DOHH2 (cell line): ENCODE data around the gene ADCY5.

Experiments used
- H3F3A ChIP-seq: fragments of 200-600 bp; sonication (generic), shearing (Covaris generic); 2 replicates; pipeline ENCODE4 v1.6.0; 2016; ENCODE audit warnings: antibody characterized with exemption, mild to moderate bottlenecking; ENCODE audit not compliant: control insufficient read depth, insufficient read depth
- H3K27ac ChIP-seq: fragments of 200-600 bp; sonication (generic); 2 replicates; pipeline ENCODE4 v1.5.1; 2014; ENCODE audit warnings: low read depth, mild to moderate bottlenecking, low read length, moderate library complexity
- H3K27me3 ChIP-seq: fragments of 200-600 bp; sonication (generic); 2 replicates; pipeline ENCODE4 v1.6.1; 2014; ENCODE audit warnings: mild to moderate bottlenecking, low read length, mixed read lengths; ENCODE audit not compliant: control insufficient read depth
- H3K36me3 ChIP-seq: fragments of 200-600 bp; sonication (generic); 2 replicates; pipeline ENCODE4 v1.6.1; 2014; ENCODE audit warnings: mild to moderate bottlenecking, low read length, moderate library complexity, mixed read lengths; ENCODE audit not compliant: control insufficient read depth
- H3K4me1 ChIP-seq: fragments of 200-600 bp; sonication (generic); 2 replicates; pipeline ENCODE4 v1.6.1; 2014; ENCODE audit warnings: mild to moderate bottlenecking, low read length, mixed read lengths; ENCODE audit not compliant: control insufficient read depth
- H3K4me2 ChIP-seq: fragments of 200-600 bp; sonication (generic); 2 replicates; pipeline ENCODE4 v1.6.0; 2014; ENCODE audit warnings: mild to moderate bottlenecking, low read length, moderate library complexity
- H3K4me3 ChIP-seq: fragments of 200-600 bp; sonication (generic); 2 replicates; pipeline ENCODE4 v1.5.1; 2014; ENCODE audit warnings: mild to moderate bottlenecking, low read length, mixed read lengths
- H3K79me2 ChIP-seq: fragments of 200-600 bp; sonication (generic); 2 replicates; pipeline ENCODE4 v1.6.1; 2014; ENCODE audit warnings: mild to moderate bottlenecking, low read length, mixed read lengths; ENCODE audit not compliant: control insufficient read depth
- H3K9me2 ChIP-seq: fragments of 200-600 bp; sonication (generic); replicated peaks from 2 replicates; pipeline ENCODE4 v1.6.1; 2014; ENCODE audit warnings: mild to moderate bottlenecking, low read length, mixed read lengths; ENCODE audit not compliant: control insufficient read depth
- H3K9me3 ChIP-seq: fragments of 200-600 bp; sonication (generic); 2 replicates; pipeline ENCODE4 v1.6.1; 2014; ENCODE audit warnings: antibody characterized with exemption, low read length, mixed read lengths; ENCODE audit not compliant: control insufficient read depth, insufficient read depth
- H4K20me1 ChIP-seq: fragments of 200-600 bp; sonication (generic); 2 replicates; pipeline ENCODE4 v1.6.0; 2014; ENCODE audit warnings: low read depth, mild to moderate bottlenecking, antibody characterized with exemption, low read length, moderate library complexity; ENCODE audit not compliant: control insufficient read depth, insufficient read depth
- EZH2phosphoT487 ChIP-seq: fragments of 200-600 bp; sonication (generic); IDR thresholded peaks from 2 replicates; pipeline ENCODE4 v1.6.1; 2017; ENCODE audit warnings: borderline replicate concordance, mild to moderate bottlenecking, antibody characterized with exemption, low read length, moderate library complexity, mixed read lengths
- TF ChIP-seq, protein P1 (sequence below): fragments of 200-600 bp; sonication (generic); IDR thresholded peaks from one replicate; pipeline ENCODE4 v1.5.1; 2014; ENCODE audit warnings: antibody characterized with exemption, mild to moderate bottlenecking, low read depth, low read length; ENCODE audit not compliant: poor library complexity, severe bottlenecking

Gene ADCY5

DNA sequence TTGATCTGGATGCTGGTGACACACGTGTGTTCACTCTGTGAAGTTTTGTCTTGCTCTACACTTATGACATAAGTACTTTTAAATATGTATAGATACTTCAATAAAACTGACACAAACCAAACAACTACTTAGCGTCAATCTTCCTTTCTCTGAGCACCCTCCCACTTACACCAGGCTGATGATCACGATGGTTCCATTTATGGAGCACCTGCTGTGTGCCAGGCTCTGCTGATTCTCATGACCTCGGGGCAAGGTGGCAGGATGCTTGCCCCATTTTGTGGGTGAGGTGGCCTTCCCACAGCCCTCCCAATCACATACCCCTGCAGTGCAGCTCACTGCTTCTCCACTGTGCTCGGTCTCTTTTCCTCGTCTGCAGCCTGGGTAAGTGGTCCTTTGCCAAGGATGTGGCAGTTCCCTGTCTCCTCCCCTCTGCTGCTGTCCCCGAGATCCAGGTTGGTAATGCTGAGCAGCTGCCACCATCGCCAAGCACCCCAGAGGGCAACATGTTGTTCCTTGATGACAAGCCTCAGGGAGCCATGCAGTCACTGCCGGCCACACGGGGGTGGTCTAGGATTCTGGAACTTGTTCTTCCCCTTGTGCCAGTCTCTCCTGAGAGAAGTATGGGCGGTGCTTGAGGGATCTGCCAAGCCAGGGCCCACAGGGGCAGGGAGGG lies 20.6 kb upstream of the ADCY5 start:
- H3K4me2 ChIP-seq: no peak overlapping the region
- H3K27ac ChIP-seq: no peak overlapping the region
- no peaks in the 10 kb centered on the region for H3K9me3 ChIP-seq
- no peaks in the 10 kb centered on the region for H3K9me2 ChIP-seq
- H3K4me3 ChIP-seq: no peak overlapping the region
- TF ChIP-seq, protein P1, sequence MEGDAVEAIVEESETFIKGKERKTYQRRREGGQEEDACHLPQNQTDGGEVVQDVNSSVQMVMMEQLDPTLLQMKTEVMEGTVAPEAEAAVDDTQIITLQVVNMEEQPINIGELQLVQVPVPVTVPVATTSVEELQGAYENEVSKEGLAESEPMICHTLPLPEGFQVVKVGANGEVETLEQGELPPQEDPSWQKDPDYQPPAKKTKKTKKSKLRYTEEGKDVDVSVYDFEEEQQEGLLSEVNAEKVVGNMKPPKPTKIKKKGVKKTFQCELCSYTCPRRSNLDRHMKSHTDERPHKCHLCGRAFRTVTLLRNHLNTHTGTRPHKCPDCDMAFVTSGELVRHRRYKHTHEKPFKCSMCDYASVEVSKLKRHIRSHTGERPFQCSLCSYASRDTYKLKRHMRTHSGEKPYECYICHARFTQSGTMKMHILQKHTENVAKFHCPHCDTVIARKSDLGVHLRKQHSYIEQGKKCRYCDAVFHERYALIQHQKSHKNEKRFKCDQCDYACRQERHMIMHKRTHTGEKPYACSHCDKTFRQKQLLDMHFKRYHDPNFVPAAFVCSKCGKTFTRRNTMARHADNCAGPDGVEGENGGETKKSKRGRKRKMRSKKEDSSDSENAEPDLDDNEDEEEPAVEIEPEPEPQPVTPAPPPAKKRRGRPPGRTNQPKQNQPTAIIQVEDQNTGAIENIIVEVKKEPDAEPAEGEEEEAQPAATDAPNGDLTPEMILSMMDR: no peak
- no peak for TF ChIP-seq EZH2phosphoT487
- H3K27me3 ChIP-seq: no peaks in the 10 kb centered on the region; the same call in none of the 2 replicates
- no peaks in the 10 kb centered on the region for H3K4me1 ChIP-seq
- H4K20me1 ChIP-seq: no peaks in the 10 kb centered on the region
- no peaks in the 10 kb centered on the region for H3K36me3 ChIP-seq
- no peaks in the 10 kb centered on the region for H3F3A ChIP-seq
- H3K79me2 ChIP-seq: no peaks in the 10 kb centered on the region

DNA sequence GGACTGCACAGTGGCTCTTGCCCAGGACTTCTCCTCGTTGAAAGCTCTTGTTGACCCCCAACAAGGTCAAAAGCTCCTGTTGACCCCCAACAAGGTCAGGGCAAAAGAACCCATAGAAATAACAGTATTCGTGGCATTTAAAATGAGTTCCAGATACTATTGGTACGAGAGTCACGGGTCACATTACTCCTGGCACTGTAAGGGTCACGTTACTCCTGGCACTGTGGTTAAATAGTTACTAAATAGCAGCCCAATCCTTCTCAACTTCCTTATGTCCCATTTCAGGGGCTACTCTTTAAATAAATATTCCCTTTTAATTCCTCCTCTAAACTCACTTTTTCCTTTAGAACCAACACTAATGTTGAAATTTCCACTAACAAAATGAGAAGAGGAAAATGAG lies 18.2 kb upstream of the ADCY5 start:
- Histone ChIP-seq H3K79me2 (no peaks in the 10 kb centered on the region), H3F3A (no peaks in the 10 kb centered on the region), H3K9me3 (no peaks in the 10 kb centered on the region), H4K20me1 (no peaks in the 10 kb centered on the region), H3K4me3 (no peak overlapping the region), H3K36me3 (no peaks in the 10 kb centered on the region), H3K9me2 (no peaks in the 10 kb centered on the region), H3K27me3 (peaks cover 13% of the 10 kb centered on the region), H3K4me1 (no peaks in the 10 kb centered on the region), H3K27ac (no peak overlapping the region), H3K4me2 (no peak overlapping the region)
- no peak for TF ChIP-seq EZH2phosphoT487
- TF ChIP-seq, protein P1: no peak

DNA sequence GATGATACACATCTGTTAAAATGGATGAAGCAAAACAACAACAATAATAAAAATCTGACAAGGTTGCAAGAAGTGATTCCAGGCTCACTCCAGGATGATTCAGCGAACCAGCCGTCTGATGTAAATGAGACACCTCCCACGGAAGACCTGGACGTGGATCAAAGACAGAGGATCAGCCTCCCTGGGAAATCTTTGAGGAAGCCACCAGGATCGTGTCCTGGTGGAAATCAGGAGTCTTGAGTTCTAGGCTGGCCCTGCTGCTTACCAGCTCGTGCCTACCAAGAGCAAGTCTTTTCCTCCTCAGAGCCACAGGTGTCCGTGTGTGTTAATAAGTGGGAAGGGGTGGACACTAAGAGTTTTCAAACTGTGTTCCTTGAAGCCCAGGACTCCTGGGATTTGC lies 15.3 kb upstream of the ADCY5 start:
- Histone ChIP-seq H4K20me1 (no peaks in the 10 kb centered on the region), H3K27ac (no peak overlapping the region), H3K79me2 (no peaks in the 10 kb centered on the region), H3K4me1 (no peaks in the 10 kb centered on the region), H3K4me3 (no peak overlapping the region), H3F3A (no peaks in the 10 kb centered on the region), H3K9me3 (no peaks in the 10 kb centered on the region), H3K4me2 (no peak overlapping the region), H3K36me3 (no peaks in the 10 kb centered on the region), H3K9me2 (no peaks in the 10 kb centered on the region), H3K27me3 (peaks cover 18% of the 10 kb centered on the region)
- TF ChIP-seq, protein P1: no peak
- TF ChIP-seq EZH2phosphoT487: no peak
